Esophagus mucosa (tissue), 1 donor: Measurements from ENCODE around the gene FOXG1. TPM values are rescaled to one million over a fixed set of nuclear protein-coding genes. Genes with fewer than 3 reads are reported as not detected.

Source experiments
- ATAC-seq: fragments of 200-7000 bp; cut with Tn5 transposase; one replicate; pipeline ENCODE4 v1.9.1; 2020
- total RNA-seq: library from RNA; stranded (reverse); gene quantifications from one replicate; pipeline ENCODE4 v1.2.4, GENCODE V29; 2023
- donor health status: DM: yes; HTN: yes; CAD: no.

The FOXG1 gene
- total RNA-seq, result not detected

GRCh38 chr14:28766469-28766955 is at the start of gene FOXG1:
FOXG1 (plus strand) TSS chr14:28766787; CDS start chr14:28767280, 493 bp downstream.
- no peak for ATAC-seq

GRCh38 chr14:28719130-28719529 is 47.5 kb upstream of the FOXG1 start:
- no peak for ATAC-seq

- ATAC-seq, result no peak
Measured at GRCh38 chr14:28731358-28731757, 35.2 kb upstream of the FOXG1 start.

DNA sequence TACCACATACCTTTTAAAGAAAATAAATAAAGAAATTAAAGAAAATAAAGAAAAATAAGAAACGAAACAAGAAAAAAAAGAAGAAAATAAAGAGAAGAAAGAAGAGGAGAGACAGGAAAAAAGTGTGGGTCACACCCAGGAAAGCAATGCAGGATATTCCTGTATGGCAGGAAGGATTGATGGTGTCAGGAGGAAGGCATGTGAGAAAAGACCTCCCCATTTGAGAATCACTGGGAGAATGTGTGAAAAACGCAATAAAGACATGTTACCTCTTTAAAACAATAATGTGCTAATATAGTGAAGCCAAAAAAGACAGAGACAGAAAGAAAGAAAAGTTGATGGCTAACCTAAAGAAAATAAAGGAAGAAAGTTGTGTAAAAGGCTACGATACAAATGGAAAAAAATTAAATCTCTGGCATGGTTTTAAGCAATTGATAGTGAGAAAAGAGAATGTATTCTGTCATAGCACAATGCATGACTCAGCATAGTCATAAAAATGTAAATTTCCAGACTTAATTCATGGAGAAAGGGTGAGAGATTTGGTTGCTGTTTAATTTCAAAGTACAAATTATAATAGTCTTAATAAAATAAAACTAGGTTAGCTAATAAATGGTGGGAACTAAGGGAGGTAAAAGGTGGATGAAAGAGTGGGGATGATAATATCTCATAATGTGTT is 24.3 kb upstream of the FOXG1 start:
- ATAC-seq, result no peak

DNA sequence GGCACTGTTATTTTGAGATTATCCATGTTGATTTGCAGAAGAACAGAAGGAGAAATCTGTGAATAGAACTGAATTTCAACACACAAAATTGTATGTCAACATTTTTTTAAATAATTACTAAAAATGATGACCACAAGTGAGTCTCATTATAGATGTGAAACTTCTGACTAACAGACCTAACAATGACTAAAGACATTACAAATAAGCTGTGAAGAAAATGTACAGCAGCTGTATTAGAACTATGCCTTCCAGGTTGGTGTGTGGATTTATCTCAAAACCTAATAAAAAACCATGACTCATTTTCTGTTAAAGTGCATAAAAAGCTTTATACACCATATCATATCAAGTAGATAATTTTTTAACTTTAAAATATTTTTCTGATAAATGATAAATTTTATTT is 22.5 kb upstream of the FOXG1 start:
- no peak for ATAC-seq

DNA sequence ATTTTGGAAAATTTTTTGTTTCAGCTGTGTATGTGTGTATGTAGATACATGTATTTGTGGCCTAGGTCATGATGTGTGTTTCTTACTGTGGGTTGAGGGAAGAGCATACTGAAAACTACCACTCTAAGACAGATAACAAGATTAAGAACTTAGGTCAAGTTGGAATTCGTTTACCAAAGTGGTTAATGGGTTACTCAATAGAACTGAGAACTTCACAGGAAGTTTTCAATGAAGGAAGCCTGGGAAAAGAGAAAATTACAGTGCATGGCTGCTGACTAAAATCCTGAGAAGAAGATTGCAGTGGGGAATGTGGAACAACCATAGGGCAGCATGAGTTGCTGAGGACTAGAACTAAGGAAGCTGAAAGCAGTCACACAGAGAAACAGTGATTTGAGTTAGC is 21.4 kb upstream of the FOXG1 start:
- ATAC-seq, result no peak

GRCh38 chr14:28746247-28746646 is 20.3 kb upstream of the FOXG1 start:
- no peak for ATAC-seq

DNA sequence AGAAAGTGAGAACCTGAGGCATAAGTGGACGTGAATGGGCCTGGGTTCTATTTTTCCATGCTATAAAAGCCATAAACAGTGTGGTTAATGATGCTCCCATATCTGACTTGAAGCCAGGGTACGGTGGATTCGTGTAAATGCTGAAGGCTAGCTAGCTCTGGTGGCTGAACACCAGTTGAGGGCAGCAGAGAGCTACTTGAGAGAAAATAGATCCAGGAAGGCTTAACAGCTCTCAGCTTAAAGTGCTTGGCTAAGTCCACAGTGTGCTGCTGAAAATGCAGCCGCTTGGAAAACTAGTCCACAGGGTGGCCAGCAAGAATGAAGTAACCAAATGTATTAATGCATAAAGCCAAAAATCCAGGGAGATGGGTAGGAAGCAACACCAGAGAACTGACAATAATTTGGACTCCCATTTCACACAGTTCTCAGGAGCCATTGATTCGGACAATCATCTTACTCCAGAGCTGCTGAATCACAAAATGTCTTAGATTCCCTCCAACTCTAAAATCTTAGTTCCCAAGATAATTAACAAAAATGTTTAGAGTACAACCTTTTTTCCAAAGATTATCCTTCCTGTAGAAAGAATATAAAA is 15.0 kb upstream of the FOXG1 start:
- peak; percentile 59 for ATAC-seq

DNA sequence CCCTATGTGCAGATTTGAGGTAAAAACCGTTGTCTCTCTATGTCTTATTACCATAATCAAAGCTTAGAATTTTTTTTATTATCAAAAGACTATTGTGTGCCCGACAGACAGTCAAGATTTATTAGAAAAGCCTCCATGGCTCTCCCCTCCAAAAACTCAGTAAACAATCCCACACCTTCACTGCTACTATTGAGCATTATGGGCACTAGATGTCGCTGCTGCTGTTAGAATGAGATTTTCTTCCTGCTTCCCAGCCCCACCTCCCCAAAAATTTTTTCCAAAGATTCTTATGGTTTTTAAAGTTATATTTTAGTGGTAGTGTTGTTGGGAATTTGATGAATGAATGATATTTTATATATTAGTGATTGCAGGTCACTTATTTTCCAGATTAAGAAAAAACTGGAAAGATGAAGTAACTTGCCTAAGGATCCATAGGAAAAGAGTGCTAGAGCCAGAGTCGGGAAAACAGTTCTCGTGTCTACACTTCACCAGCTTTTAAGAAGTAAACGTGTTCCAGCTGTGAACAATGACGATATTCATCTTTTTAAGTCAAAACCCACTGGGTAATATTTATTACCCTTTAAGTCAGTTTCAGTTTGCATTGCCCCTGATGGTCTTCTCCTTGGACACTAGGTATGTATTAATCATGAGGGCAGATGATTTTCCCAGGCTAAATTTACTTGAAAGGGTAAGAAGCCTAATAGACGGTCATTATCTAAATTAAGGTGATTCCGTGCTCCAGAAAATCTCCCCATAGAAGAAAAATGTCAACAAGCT is 12.2 kb upstream of the FOXG1 start:
- no peak for ATAC-seq

DNA sequence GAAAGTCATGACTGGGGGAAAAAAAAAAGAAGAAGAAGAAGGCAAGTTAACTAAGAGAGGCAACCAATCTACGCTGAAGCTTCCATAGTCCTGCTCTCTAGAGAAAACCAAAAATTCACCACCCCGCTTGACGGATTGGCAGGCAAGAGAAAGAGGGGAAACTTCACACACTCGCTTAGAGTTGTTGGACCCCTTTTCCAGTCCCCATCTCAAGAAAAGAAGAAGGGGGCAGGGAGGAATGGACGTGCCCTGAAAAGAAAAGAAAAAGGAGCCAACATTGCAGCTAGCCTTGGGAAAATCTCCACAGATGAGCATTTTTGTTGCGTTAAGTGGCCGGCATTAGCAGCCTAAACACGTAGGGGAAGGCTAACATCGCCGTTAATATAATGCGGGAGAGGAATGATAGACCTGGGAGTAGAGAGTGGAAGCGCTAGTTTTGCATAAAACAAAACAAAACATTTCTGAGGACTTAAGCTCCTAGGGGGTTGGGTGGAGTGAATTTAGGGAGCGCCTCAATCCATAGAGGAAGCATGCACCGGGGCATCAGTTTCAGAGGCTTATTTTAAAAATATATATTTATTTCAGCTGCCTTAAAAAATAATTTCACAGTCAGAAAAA is 11.3 kb upstream of the FOXG1 start:
- ATAC-seq, result no peak

DNA sequence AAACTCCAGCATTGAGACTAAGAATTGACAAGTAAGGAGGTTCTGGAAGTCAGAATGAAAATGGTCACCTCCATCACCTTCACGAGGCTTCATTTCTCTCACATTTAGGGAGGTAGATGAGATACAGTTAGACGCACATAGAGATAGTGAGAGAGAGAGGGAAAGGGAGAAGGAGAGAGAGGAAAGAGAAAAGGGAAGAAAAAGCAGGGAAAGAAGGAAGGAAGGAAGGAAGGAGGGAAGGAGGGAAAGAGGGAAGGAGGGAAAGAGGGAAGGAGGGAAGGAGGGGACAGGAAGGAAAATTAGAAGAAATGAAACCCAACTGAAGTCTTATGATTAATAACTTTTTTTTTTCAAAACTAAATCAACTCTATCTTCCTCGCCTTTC is 10.7 kb upstream of the FOXG1 start:
- ATAC-seq, result no peak

GRCh38 chr14:28756269-28756883 is 10.2 kb upstream of the FOXG1 start:
- no peak for ATAC-seq

DNA sequence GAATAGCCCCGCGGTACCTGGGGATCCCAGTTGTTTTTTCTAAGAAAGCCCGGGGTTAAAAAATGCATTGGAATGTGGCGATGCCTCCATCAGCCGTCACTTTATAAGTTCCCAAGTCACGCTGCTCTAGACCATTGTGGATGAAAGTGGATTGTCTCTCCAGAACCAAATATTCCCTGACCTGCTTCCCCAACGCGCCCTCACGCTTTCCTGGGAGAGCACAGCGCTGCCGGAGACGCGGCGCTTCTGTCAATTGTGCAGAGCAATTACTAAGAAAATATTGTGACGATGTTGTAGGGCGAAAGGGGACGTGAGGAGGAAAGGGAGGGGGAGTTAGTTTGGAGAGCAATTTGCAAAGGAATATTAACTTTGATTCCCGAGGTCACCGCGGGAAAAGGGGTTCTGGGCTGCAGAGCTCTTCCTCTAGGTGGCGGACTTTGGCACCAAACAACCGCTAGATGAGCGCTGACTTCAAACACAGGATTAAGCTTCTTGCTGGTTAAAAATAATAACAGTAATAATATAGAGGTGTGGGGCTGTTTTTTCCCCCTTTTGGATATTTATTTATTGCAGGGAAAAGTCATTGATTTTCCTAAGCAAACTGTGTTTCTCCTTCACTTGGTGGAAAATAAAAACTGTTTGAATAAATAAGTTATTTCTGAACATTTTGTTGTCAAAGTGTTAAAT is 9.6 kb upstream of the FOXG1 start:
- ATAC-seq, result no peak

DNA sequence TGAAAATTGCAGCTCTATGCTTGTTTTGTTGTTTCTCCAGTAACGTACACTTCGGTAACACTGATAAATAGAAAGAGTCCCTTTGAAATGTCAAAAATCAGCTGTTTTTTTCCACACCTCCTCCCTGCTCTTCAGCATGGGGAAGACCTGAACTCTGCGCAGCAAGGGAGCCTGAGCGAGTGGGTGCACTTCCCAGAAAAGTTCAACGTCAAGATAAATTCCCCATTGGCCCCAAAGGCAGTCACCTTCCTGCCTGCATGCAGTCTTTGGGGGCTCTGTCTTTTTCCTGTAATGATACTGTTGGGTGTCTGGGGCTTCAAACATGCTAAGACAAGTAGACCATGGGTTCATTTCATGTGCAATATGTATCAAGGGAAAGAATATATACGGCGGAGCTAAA is 8.8 kb upstream of the FOXG1 start:
- ATAC-seq, result no peak

DNA sequence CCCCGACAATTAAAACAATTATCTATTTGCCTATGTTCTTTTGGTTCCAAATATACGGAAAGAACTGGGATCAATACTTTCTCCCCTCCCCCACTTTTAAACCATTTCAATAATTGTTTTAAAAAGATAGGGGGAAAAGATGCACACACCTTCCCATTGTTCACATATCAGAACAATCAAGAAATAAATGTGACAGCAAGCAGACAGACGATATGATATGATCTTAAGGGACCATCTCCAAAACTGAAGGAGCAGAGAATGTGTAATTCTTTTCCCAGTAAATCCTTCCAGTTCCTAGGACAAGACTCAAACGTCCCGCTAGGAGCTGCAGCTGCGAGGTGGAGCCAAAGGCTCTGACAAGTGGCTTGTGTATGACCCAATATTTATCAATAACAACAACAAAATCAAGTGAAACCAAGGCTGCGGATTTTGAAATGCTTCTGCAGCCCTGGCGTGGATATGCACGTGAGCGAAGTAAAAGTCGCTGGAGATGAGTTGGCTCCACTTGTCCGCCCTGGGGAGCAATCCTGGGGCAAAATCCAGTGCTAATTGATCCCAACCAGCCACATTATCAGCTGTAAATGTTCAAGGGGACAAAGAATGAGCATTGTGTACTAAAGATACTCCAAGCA is 8.2 kb upstream of the FOXG1 start:
- ATAC-seq, result no peak

DNA sequence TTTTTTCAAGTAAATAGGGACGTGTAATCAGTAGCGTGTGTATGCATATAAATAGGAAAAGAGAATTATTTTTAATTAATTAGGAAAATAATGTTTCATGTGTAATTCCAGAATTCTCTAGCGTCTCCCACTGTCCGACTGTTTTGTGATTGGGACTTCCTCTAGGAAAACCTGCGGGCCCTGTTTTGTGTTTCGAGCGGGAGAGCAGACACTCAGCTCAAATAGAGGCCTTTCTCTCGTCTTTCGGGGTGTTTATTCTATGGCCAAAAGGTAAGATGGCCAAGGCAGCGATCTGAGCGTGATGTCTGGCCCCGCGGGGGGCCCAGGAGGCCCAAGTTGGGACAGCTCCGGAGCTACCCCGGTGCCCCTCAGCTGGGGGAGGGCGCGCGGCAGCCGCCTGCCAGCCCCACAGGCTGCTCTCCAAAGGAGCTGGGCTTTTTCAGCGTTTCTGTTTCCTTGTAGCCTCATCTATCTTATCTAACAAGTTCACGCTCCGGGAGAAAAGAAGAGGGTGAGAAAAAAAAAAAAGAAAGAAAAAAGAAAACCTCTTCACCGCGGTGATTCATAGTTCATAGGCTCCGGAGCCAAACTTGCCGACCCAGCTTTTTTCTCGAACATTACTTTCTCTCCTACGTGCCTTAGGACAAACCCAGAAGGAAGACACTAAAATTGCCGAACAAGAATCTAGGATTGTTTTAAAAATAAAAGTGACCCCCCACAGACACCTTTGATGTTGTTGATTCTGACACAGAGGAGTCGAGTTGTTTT is 7.5 kb upstream of the FOXG1 start:
- ATAC-seq, result no peak

DNA sequence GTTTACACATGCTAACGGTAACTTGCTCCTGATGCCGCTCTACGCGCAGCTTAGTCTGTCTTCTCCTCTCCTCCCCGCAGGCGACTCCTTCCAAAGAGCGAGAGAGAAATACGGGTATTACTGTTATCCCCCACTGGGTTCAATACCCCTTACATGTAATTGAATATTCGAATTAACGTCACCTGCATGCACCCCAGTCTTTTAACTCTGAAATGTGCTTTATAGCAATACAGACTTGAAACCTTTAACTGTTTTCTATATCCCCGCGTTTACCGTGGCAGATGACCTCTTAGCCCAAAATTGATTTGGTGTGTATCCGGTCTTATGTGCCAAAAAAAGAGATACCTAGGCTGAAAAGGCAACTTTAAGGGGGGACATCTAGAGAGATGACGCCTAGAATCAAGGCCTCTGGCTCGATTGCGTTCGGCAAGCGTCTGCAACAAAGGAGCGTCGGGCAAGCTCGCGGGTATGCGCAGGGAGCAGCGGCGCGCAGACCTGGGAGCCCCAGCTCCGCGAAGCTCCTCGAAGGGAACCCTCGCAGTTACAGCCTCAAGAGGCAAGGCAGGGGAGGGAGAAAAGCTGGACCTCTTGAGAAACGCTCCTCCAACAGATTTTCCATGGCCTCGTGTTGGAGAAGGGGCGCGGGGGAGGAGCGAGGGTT is 6.8 kb upstream of the FOXG1 start:
- ATAC-seq, result no peak

DNA sequence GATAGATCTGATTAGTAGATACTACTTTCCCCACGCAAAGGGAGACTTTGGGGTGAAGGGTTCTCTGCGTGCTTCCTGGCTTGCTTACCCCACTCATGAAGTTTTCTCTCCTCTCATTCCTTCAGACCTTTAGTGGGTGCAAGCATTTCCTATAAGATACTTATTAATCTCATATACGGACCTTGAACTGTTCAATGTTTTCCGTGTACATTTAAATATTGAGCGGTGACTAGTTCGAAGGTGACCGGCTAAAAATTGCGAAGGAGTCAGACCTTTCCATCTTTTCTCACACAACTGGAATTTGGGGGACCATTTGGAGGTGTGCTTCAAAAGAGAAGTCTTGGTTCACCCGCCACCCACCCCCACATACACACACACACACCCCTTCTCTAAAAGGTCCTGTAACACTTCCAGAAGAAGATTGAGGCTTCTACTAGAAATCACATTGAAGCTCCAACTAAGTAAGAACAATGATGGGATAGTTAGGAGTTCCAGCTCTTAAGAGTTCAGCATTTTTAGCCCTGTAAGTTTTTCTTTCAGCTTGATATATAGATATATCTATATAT is 6.1 kb upstream of the FOXG1 start:
- ATAC-seq, result no peak

- ATAC-seq, result no peak
Measured at GRCh38 chr14:28761438-28762291, 4.9 kb upstream of the FOXG1 start.
